Endothelial cell of umbilical vein (primary cell): ENCODE measurements around the gene DPYD. TPM values are rescaled to one million over a fixed set of nuclear protein-coding genes. Genes with fewer than 3 reads are reported as not detected.

Source experiments
- BruUV-seq: library from RNA; stranded (reverse); fragments of 400-500 nt; replicated peaks from 2 replicates; lab custom pipeline; 2021; lab: Mats Ljungman, UMichigan
- CTCF ChIA-PET: fragments of 300-600, 350-600 bp; sonication (Branson Sonifier 250); formaldehyde crosslinking; loops from one replicate; lab custom pipeline; 2021; ENCODE audit warnings: antibody characterized with exemption, inconsistent platforms; lab: Charles Lee
- POLR2A ChIA-PET: fragments of 300-600, 350-600 bp; sonication (Branson Sonifier 250); formaldehyde crosslinking; loops from one replicate; lab custom pipeline; 2021; ENCODE audit warnings: antibody characterized with exemption, inconsistent platforms; lab: Charles Lee
- DNase-seq: peaks from one replicate; pipeline ENCODE4 v3.0.0-alpha.2; 2011; ENCODE audit warnings: low read depth, low spot score
- FAIRE-seq: peaks from 2 replicates; lab custom pipeline; 2011; peaks lifted over from hg19 to GRCh38; lab: Jason Lieb, UNC
- H2AFZ ChIP-seq: 2 replicates; pipeline ENCODE4 v1.6.0; 2012; ENCODE audit warnings: low read depth, low read length, control low read depth, inconsistent platforms
- H3K27ac ChIP-seq: 2 replicates; pipeline ENCODE4 v1.5.1; 2011; ENCODE audit warnings: low read depth, mild to moderate bottlenecking, control low read depth, low read length, moderate library complexity; ENCODE audit not compliant: insufficient read depth
- H3K27me3 ChIP-seq, 2 experiments: 2 replicates each; pipeline versions ENCODE4 v1.6.0 to v1.6.1; 2011; ENCODE audit warnings: low read length in 2 of 2, mixed read lengths in 1 of 2; ENCODE audit not compliant: control insufficient read depth in 2 of 2, insufficient read depth in 2 of 2
- H3K36me3 ChIP-seq, 2 experiments: 2 replicates in 1 of 2; 3 replicates in 1 of 2; pipeline ENCODE4 v1.5.1; 2011; ENCODE audit warnings: low read length in 2 of 2, mild to moderate bottlenecking in 1 of 2, moderate library complexity in 1 of 2; ENCODE audit not compliant: control insufficient read depth in 2 of 2, insufficient read depth in 2 of 2; ENCODE audit errors: extremely low read depth in 1 of 2
- H3K4me1 ChIP-seq: 3 replicates; pipeline ENCODE4 v1.5.1; 2011; ENCODE audit warnings: mild to moderate bottlenecking, low read length; ENCODE audit not compliant: control insufficient read depth, insufficient read depth; ENCODE audit errors: extremely low read depth
- H3K4me2 ChIP-seq: 2 replicates; pipeline ENCODE4 v1.6.1; 2011; ENCODE audit warnings: low read length, control low read depth, mixed read lengths; ENCODE audit not compliant: insufficient read depth
- H3K4me3 ChIP-seq, 3 experiments: fragments of 200-600 bp in 1 of 3; sonication (generic), shearing (Covaris generic) in 1 of 3; replicated peaks in 1 of 3; 2 replicates each; pipeline ENCODE4 v1.5.1; 2011 to 2016; ENCODE audit warnings: control low read depth in 3 of 3, low read length in 3 of 3, mild to moderate bottlenecking in 2 of 3, inconsistent platforms in 1 of 3, low read depth in 1 of 3, moderate library complexity in 1 of 3; ENCODE audit not compliant: insufficient read depth in 1 of 3
- H3K79me2 ChIP-seq: 2 replicates; pipeline ENCODE4 v1.6.0; 2012; ENCODE audit warnings: low read length, inconsistent platforms; ENCODE audit not compliant: control insufficient read depth, insufficient read depth
- H3K9ac ChIP-seq: replicated peaks from 2 replicates; pipeline ENCODE3; 2011; ENCODE audit warnings: low read length, control low read depth; ENCODE audit not compliant: insufficient read depth; ENCODE audit errors: extremely low read depth
- H3K9me1 ChIP-seq: replicated peaks from 3 replicates; pipeline ENCODE4 v1.6.0; 2011; ENCODE audit warnings: mild to moderate bottlenecking, low read length; ENCODE audit not compliant: control insufficient read depth, insufficient read depth; ENCODE audit errors: extremely low read depth
- H3K9me3 ChIP-seq: replicated peaks from 2 replicates; pipeline ENCODE4 v1.5.1; 2012; ENCODE audit warnings: low read length, inconsistent platforms; ENCODE audit not compliant: control insufficient read depth, insufficient read depth
- H4K20me1 ChIP-seq: replicated peaks from 2 replicates; pipeline ENCODE3; 2011; ENCODE audit warnings: mild to moderate bottlenecking, low read length; ENCODE audit not compliant: control insufficient read depth, insufficient read depth; ENCODE audit errors: extremely low read depth
- EZH2 ChIP-seq: IDR thresholded peaks from 2 replicates; pipeline ENCODE4 v1.6.1; 2012; ENCODE audit warnings: borderline replicate concordance, low read depth, mild to moderate bottlenecking, moderate library complexity, low read length, inconsistent platforms; ENCODE audit not compliant: severe bottlenecking
- FOS ChIP-seq: IDR thresholded peaks from 2 replicates; pipeline ENCODE4 v1.6.1; 2011; ENCODE audit warnings: mild to moderate bottlenecking, low read length, moderate library complexity, borderline replicate concordance; ENCODE audit not compliant: insufficient read depth
- GATA2 ChIP-seq: IDR thresholded peaks from 2 replicates; pipeline ENCODE4 v1.7.0; 2011; ENCODE audit warnings: low read depth, mild to moderate bottlenecking, moderate library complexity, mixed read lengths, low read length; ENCODE audit not compliant: insufficient read length, insufficient read depth
- JUN ChIP-seq: IDR thresholded peaks from 2 replicates; pipeline ENCODE4 v1.6.1; 2011; ENCODE audit warnings: borderline replicate concordance, low read depth; ENCODE audit not compliant: insufficient read length, insufficient read depth
- MYC ChIP-seq: IDR thresholded peaks from one replicate; pipeline ENCODE4 v1.6.1; 2011; ENCODE audit warnings: mild to moderate bottlenecking, low read depth, low read length
- POLR2A ChIP-seq: IDR thresholded peaks from 2 replicates; pipeline ENCODE4 v1.6.1; 2012; ENCODE audit warnings: low read depth, mild to moderate bottlenecking, control low read depth, low read length
- POLR2AphosphoS5 ChIP-seq: IDR thresholded peaks from 2 replicates; pipeline ENCODE4 v1.6.1; 2012; ENCODE audit warnings: low read depth, mild to moderate bottlenecking, control low read depth, low read length, moderate library complexity; ENCODE audit not compliant: insufficient read depth
- dilution Hi-C: fragments of 300-500 bp; cut with MboI; formaldehyde crosslinking; loops from one replicate; pipeline ENCODE4 v1.15.0; 2019; ENCODE audit warnings: low sequenced_read_pairs; ENCODE audit not compliant: extremely low pct_ligation_motif_present
- intact Hi-C: fragments of 100-400 bp; cut with micrococcal nuclease; formaldehyde crosslinking; loops from one replicate; pipeline ENCODE4 v1.10.0; 2022
- polyA plus RNA-seq, 4 experiments: library from polyadenylated mRNA; depleted of rRNA in 3 of 4; stranded (reverse) in 3 of 4; unstranded in 1 of 4; fragments of >200 nt; gene quantifications; 2 replicates each; pipeline versions ENCODE4 v1.2.1 to v1.2.3, GENCODE V29; 2011 to 2012; ENCODE audit warnings: missing spikeins in 1 of 4
- total RNA-seq: library from RNA; stranded (reverse); gene quantifications from 2 replicates; pipeline ENCODE4 v1.2.3, GENCODE V29; 2021
- TF ChIP-seq, protein P1 (sequence below), 2 donors: IDR thresholded peaks; 1 replicate in 1 of 2; 2 replicates in 1 of 2; pipeline ENCODE4 v1.5.1; 2011; ENCODE audit warnings: low read length in 2 of 2, mild to moderate bottlenecking in 2 of 2, moderate library complexity in 2 of 2, control low read depth in 1 of 2, inconsistent platforms in 1 of 2, low read depth in 1 of 2; ENCODE audit not compliant: insufficient read depth in 1 of 2; ENCODE audit errors: extremely low read depth in 1 of 2
- TF ChIP-seq, protein P2 (sequence below): IDR thresholded peaks from 2 replicates; pipeline ENCODE4 v1.6.1; 2011; ENCODE audit not compliant: insufficient read depth, insufficient read length

The DPYD gene
- total and polyA plus RNA-seq, 2 donors (not counting 3 experiments of a cell fraction or from before 2014, with no cell fraction given), result 4.6 to 15.1 TPM

DNA sequence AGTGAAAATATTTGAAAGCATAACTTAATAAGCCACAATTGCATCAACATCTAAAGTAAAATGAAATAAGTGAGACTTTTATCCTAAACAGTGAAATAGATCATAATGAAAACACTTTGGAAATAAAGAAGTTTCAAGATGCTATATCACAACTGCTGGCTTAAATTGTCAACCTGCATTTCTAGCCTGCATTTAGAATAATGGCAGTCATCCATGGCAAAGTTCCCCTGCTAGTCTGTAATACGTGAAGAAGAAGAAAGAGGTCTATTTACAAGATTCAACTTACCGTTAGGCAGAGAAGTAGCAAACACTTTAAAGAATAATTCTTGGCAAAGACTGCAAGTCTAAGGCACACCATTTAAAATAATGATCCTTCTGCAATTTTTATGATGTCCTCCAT lies 133.6 kb downstream of the DPYD start:
- BruUV-seq, result no TSS peak
- no peak for DNase-seq
- H3K4me2 ChIP-seq, result no peak overlapping the region
- CTCF ChIA-PET, result interaction anchor here (1.2 kb wide), 1 partner anchor 736 kb away, joined by 3 read pairs; no protein-coding TSS in a partner anchor
- H3K4me1 ChIP-seq, result no peaks in the 10 kb centered on the region
- intact Hi-C loops, result no loop called here
- H3K27ac ChIP-seq, result no peak overlapping the region
- POLR2A ChIA-PET, result no interaction called here
- no peaks in the 10 kb centered on the region for H3K36me3 ChIP-seq
- no peak overlapping the region for H2AFZ ChIP-seq
- H3K9me1 ChIP-seq, result peaks cover 2% of the 10 kb centered on the region
- H3K27me3 ChIP-seq, result no peaks in the 10 kb centered on the region
- no peak overlapping the region for H3K4me3 ChIP-seq
- dilution Hi-C loops, result no loop called here
- H3K9me3 ChIP-seq, result no peaks in the 10 kb centered on the region
- no peak overlapping the region for H3K9ac ChIP-seq
- no peaks in the 10 kb centered on the region for H4K20me1 ChIP-seq
- H3K79me2 ChIP-seq, result no peaks in the 10 kb centered on the region
- TF ChIP-seq GATA2 (no peak), POLR2AphosphoS5 (no peak), EZH2 (no peak), POLR2A (no peak), JUN (no peak), MYC (no peak), FOS (no peak)
- TF ChIP-seq, protein P1, sequence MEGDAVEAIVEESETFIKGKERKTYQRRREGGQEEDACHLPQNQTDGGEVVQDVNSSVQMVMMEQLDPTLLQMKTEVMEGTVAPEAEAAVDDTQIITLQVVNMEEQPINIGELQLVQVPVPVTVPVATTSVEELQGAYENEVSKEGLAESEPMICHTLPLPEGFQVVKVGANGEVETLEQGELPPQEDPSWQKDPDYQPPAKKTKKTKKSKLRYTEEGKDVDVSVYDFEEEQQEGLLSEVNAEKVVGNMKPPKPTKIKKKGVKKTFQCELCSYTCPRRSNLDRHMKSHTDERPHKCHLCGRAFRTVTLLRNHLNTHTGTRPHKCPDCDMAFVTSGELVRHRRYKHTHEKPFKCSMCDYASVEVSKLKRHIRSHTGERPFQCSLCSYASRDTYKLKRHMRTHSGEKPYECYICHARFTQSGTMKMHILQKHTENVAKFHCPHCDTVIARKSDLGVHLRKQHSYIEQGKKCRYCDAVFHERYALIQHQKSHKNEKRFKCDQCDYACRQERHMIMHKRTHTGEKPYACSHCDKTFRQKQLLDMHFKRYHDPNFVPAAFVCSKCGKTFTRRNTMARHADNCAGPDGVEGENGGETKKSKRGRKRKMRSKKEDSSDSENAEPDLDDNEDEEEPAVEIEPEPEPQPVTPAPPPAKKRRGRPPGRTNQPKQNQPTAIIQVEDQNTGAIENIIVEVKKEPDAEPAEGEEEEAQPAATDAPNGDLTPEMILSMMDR (IDR thresholded peaks at IDR 0.05; ENCODE audit: extremely low read depth in 1 of 2, insufficient read depth in 1 of 2, low read depth in 1 of 2, low read length in 2 of 2), result no peak
- TF ChIP-seq, protein P2, sequence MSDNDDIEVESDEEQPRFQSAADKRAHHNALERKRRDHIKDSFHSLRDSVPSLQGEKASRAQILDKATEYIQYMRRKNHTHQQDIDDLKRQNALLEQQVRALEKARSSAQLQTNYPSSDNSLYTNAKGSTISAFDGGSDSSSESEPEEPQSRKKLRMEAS, result no peak
- no peak for FAIRE-seq
